Sigmoid colon (tissue), 7 donors: ENCODE measurements around the gene BEND6. TPM values are rescaled to one million over a fixed set of nuclear protein-coding genes. Genes with fewer than 3 reads are reported as not detected.

Experiments
- DNase-seq: peaks from one replicate; pipeline ENCODE4 v3.0.0-alpha.2; 2019
- H3K27ac ChIP-seq, 4 donors: fragments of 200-600 bp; sonication (generic); one replicate each; pipeline ENCODE4 v1.5.1; 2016 to 2019; ENCODE audit warnings: mild to moderate bottlenecking in 1 of 4
- H3K27me3 ChIP-seq, 3 donors: fragments of 200-600 bp; sonication (generic); one replicate each; pipeline ENCODE4 v1.5.1; 2019; ENCODE audit warnings: mild to moderate bottlenecking in 1 of 3
- H3K36me3 ChIP-seq, 4 donors: fragments of 200-600 bp; sonication (generic); one replicate each; pipeline ENCODE4 v1.5.1; 2016 to 2019
- H3K4me1 ChIP-seq, 4 donors: fragments of 200-600 bp; sonication (generic); one replicate each; pipeline ENCODE4 v1.5.1; 2017 to 2019
- H3K4me3 ChIP-seq, 4 donors: fragments of 200-600 bp; sonication (generic); one replicate each; pipeline ENCODE4 v1.5.1; 2017 to 2019; ENCODE audit warnings: mild to moderate bottlenecking in 2 of 4, moderate library complexity in 1 of 4
- H3K9me3 ChIP-seq, 4 donors: fragments of 200-600 bp in 3 of 4; sonication (generic) in 3 of 4; one replicate each; pipeline versions ENCODE4 v1.5.1 to v1.6.1; 2013 to 2019
- EP300 ChIP-seq, 4 donors: sonication (generic); formaldehyde crosslinking; IDR thresholded peaks; one replicate each; pipeline ENCODE4 v1.6.1; 2017; ENCODE audit warnings: antibody characterized with exemption in 4 of 4
- POLR2A ChIP-seq, 2 donors: fragments of 450-650 bp; IDR thresholded peaks; one replicate each; pipeline ENCODE4 v1.6.1; 2016; ENCODE audit warnings: antibody characterized with exemption in 2 of 2, mild to moderate bottlenecking in 2 of 2, moderate library complexity in 2 of 2
- POLR2AphosphoS5 ChIP-seq, 4 donors: sonication (generic); formaldehyde crosslinking; IDR thresholded peaks; one replicate each; pipeline ENCODE4 v1.6.1; 2017; ENCODE audit warnings: antibody characterized with exemption in 4 of 4
- WGBS, 2 donors: extraction: QIAGEN DNeasy Blood & Tissue Kit; methylation state at CpG; one replicate each; pipeline ENCODE4 v1.1.7; 2013; 5-methylcytosine and 5-hydroxymethylcytosine counted together
- intact Hi-C: fragments of 100-400 bp; cut with DNase I; formaldehyde crosslinking; loops from one replicate; pipeline ENCODE4 v1.15.1; 2023
- polyA plus RNA-seq, 3 donors: library from polyadenylated mRNA; stranded (reverse); fragments of 200-250 nt; gene quantifications; one replicate each; pipeline ENCODE4 v1.2.3, GENCODE V29; 2013
- total RNA-seq, 4 donors: library from RNA; depleted of rRNA; stranded (reverse); fragments of >200 nt; gene quantifications; one replicate each; pipeline ENCODE4 v1.1.0, GENCODE V29; 2016
- TF ChIP-seq, protein P1 (sequence below), 4 experiments: fragments of 450-650 bp in 3 of 4; fragments of 200-600 bp in 1 of 4; IDR thresholded peaks; one replicate each; pipeline ENCODE4 v1.5.1; 2016 to 2019; ENCODE audit warnings: antibody characterized with exemption in 4 of 4, mild to moderate bottlenecking in 3 of 4, moderate library complexity in 2 of 4
- donor health status: healthy with polysubstance abuse.
- donor health status: Bipolar disorder and iron deficiency.
- donor health status: healthy.

The BEND6 gene
- total and polyA plus RNA-seq, 7 donors = under 0.01 to 3.0 (median 1.1) TPM

GRCh38 chr6:57013521-57013926 is 58.6 kb downstream of the BEND6 start:
- H3K9me3 ChIP-seq = no peaks in the 10 kb centered on the region
- intact Hi-C loops = no loop called here
- H3K4me3 ChIP-seq = no peak overlapping the region
- TF ChIP-seq POLR2A (IDR thresholded peaks at IDR 0.05) (no peak), POLR2AphosphoS5 (IDR thresholded peaks at IDR 0.05) (no peak), EP300 (IDR thresholded peaks at IDR 0.05) (no peak)
- TF ChIP-seq, protein P1, sequence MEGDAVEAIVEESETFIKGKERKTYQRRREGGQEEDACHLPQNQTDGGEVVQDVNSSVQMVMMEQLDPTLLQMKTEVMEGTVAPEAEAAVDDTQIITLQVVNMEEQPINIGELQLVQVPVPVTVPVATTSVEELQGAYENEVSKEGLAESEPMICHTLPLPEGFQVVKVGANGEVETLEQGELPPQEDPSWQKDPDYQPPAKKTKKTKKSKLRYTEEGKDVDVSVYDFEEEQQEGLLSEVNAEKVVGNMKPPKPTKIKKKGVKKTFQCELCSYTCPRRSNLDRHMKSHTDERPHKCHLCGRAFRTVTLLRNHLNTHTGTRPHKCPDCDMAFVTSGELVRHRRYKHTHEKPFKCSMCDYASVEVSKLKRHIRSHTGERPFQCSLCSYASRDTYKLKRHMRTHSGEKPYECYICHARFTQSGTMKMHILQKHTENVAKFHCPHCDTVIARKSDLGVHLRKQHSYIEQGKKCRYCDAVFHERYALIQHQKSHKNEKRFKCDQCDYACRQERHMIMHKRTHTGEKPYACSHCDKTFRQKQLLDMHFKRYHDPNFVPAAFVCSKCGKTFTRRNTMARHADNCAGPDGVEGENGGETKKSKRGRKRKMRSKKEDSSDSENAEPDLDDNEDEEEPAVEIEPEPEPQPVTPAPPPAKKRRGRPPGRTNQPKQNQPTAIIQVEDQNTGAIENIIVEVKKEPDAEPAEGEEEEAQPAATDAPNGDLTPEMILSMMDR (IDR thresholded peaks at IDR 0.05) = no peak
- no peaks in the 10 kb centered on the region for H3K27me3 ChIP-seq
- H3K27ac ChIP-seq = no peak overlapping the region
- DNase-seq = no peak
- WGBS, 2 donors = 64 to 68% methylated on average over 4 of the region's 4 CpGs
- no peaks in the 10 kb centered on the region for H3K4me1 ChIP-seq
- no peaks in the 10 kb centered on the region for H3K36me3 ChIP-seq

DNA sequence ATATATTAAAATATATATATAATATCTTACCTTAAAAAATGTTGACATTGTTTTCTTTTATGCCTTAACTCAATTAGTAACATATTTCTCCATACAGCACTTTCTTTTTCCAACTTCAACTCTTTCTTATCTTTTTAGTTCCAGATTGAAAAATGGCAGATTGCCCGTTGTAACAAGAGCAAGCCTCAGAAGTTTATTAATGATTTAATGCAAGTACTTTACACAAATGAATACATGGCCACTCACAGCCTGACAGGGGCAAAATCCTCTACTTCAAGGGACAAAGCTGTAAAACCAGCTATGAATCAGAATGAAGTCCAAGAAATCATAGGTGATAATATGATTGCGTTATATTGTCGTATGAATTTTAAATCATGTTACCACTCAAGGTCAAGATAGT is 62.2 kb downstream of the BEND6 start:
- Histone ChIP-seq H3K9me3 (no peaks in the 10 kb centered on the region), H3K4me1 (no peaks in the 10 kb centered on the region), H3K4me3 (no peak overlapping the region), H3K27ac (no peak overlapping the region), H3K27me3 (no peaks in the 10 kb centered on the region), H3K36me3 (no peaks in the 10 kb centered on the region)
- DNase-seq = no peak
- WGBS, 2 donors = 79 to 85% methylated on average over 3 of the region's 3 CpGs
- TF ChIP-seq EP300 (IDR thresholded peaks at IDR 0.05) (no peak), POLR2AphosphoS5 (IDR thresholded peaks at IDR 0.05) (no peak), POLR2A (IDR thresholded peaks at IDR 0.05) (no peak)
- TF ChIP-seq, protein P1 (IDR thresholded peaks at IDR 0.05) = no peak
- intact Hi-C loops = no loop called here

- no peaks in the 10 kb centered on the region for H3K27me3 ChIP-seq
- no peaks in the 10 kb centered on the region for H3K4me1 ChIP-seq
- intact Hi-C loops = no loop called here
- 70 to 86% methylated on average over 1 of the region's 1 CpG for WGBS, 2 donors
- TF ChIP-seq POLR2AphosphoS5 (IDR thresholded peaks at IDR 0.05) (no peak), POLR2A (IDR thresholded peaks at IDR 0.05) (no peak), EP300 (IDR thresholded peaks at IDR 0.05) (no peak)
- TF ChIP-seq, protein P1 (IDR thresholded peaks at IDR 0.05) = no peak
- H3K36me3 ChIP-seq = no peaks in the 10 kb centered on the region
- no peak overlapping the region for H3K4me3 ChIP-seq
- no peak for DNase-seq
- no peak overlapping the region for H3K27ac ChIP-seq
- H3K9me3 ChIP-seq = no peaks in the 10 kb centered on the region
Observed at GRCh38 chr6:57017841-57018240, 62.9 kb downstream of the BEND6 start.

- no peaks in the 10 kb centered on the region for H3K36me3 ChIP-seq
- 81% methylated on average over 4 of the region's 4 CpGs for WGBS, 2 donors
- DNase-seq = no peak
Observed at GRCh38 chr6:57019434-57019833, 64.5 kb downstream of the BEND6 start.

More at GRCh38 chr6:57019434-57019833, 64.5 kb downstream of the BEND6 start:
- Histone ChIP-seq H3K27me3 (no peaks in the 10 kb centered on the region), H3K4me3 (no peak overlapping the region), H3K9me3 (no peaks in the 10 kb centered on the region), H3K4me1 (no peaks in the 10 kb centered on the region), H3K27ac (no peak overlapping the region)
- TF ChIP-seq POLR2AphosphoS5 (IDR thresholded peaks at IDR 0.05) = no peak
- TF ChIP-seq, protein P1 (IDR thresholded peaks at IDR 0.05) = no peak
- TF ChIP-seq POLR2A (IDR thresholded peaks at IDR 0.05) = no peak
- no peak for TF ChIP-seq EP300 (IDR thresholded peaks at IDR 0.05)
- intact Hi-C loops = no loop called here
